ENCODE measurements around the gene PXDN. TPM values are rescaled to one million over a fixed set of nuclear protein-coding genes. Genes with fewer than 3 reads are reported as not detected.

PXDN gene
- total and polyA plus RNA-seq, 2 of the 13 experiments (the other 11 are each of a cell fraction or from before 2014, with no cell fraction given) = not detected

- TF ChIP-seq ZNF280B (CRISPR knock-in tag; IDR thresholded peaks at IDR 0.05; ENCODE audit: borderline replicate concordance) (no peak), MAFG (CRISPR knock-in tag; IDR thresholded peaks at IDR 0.05) (no peak)
Observed at GRCh38 chr2:1618191-1618961, 125.9 kb downstream of the PXDN start (continued).

- intact Hi-C loops (cut with micrococcal nuclease; ENCODE audit: unreplicated experiment) = no loop called here
- DNase-seq (ENCODE audit: low spot score) = no peak
- no peaks in the 10 kb centered on the region for H3K36me3 ChIP-seq (replicated peaks in 1 of 2; ENCODE audit: control insufficient read depth in 1 of 2, insufficient read depth in 2 of 2, low read length in 2 of 2)
- FAIRE-seq = no peak
- no peak overlapping the region for H3K9ac ChIP-seq (ENCODE audit: insufficient read depth, low read depth, low read length)
- H2AFZ ChIP-seq (ENCODE audit: low read length) = no peak overlapping the region
- no TSS peak for BruUV-seq (replicated peaks)
- peak; percentile 30; the same call in 1 of the 3 replicates for ATAC-seq
- H3K4me2 ChIP-seq (ENCODE audit: low read depth, low read length) = no peak overlapping the region
- H3K4me1 ChIP-seq (ENCODE audit: insufficient read depth, low read length) = no peaks in the 10 kb centered on the region
- ChIA-PET CTCF (ENCODE audit: low intra/inter-chr PET ratio, low total read pairs) (no interaction called here), POLR2A (no interaction called here)
- H4K20me1 ChIP-seq (ENCODE audit: insufficient read depth, low read length) = no peaks in the 10 kb centered on the region
- H3K27me3 ChIP-seq (ENCODE audit: control insufficient read depth in 1 of 2, insufficient read depth in 2 of 2, low read length in 2 of 2) = peaks cover 13 to 42% of the 10 kb centered on the region in 2 experiments
- H3K79me2 ChIP-seq (ENCODE audit: insufficient read depth, low read length) = no peaks in the 10 kb centered on the region
- H3K4me3 ChIP-seq (replicated peaks in 1 of 3; ENCODE audit: insufficient read depth in 1 of 3, low read depth in 2 of 3, low read length in 3 of 3) = no peak overlapping the region
- H3K9me3 ChIP-seq (ENCODE audit: low read length) = no peaks in the 10 kb centered on the region
- 4% methylated on average over 8 of the region's 11 CpGs for WGBS (ENCODE audit: low lambda C conversion rate)
- no peak overlapping the region for H3K27ac ChIP-seq (ENCODE audit: extremely low read length, insufficient read depth, low read length)
- in situ Hi-C loops (cut with HindIII; ENCODE audit: extremely low pct_ligation_motif_present, low pct_unique_long_range_greater_than_20kb) = no loop called here
- no peak for TF ChIP-seq ZNF556 (CRISPR knock-in tag; IDR thresholded peaks at IDR 0.05; ENCODE audit: borderline replicate concordance)
- TF ChIP-seq PAX8 (CRISPR knock-in tag; IDR thresholded peaks at IDR 0.05; ENCODE audit: borderline replicate concordance) = no peak
- no peak for TF ChIP-seq CHD4 (IDR thresholded peaks at IDR 0.05; ENCODE audit: borderline replicate concordance, low read length)
- TF ChIP-seq ZNF225 (CRISPR knock-in tag; IDR thresholded peaks at IDR 0.05) = no peak
- no peak for TF ChIP-seq ZNF749 (CRISPR knock-in tag; IDR thresholded peaks at IDR 0.05; ENCODE audit: borderline replicate concordance)
- no peak for TF ChIP-seq JUNB (CRISPR knock-in tag; IDR thresholded peaks at IDR 0.05; ENCODE audit: borderline replicate concordance)
- TF ChIP-seq RCOR2 (CRISPR knock-in tag; IDR thresholded peaks at IDR 0.05) = no peak
- TF ChIP-seq EP300 (IDR thresholded peaks at IDR 0.05; ENCODE audit: low read depth in 2 of 2, low read length in 2 of 2) = no peak
- TF ChIP-seq EP300 (CRISPR knock-in tag; IDR thresholded peaks at IDR 0.05; ENCODE audit: borderline replicate concordance) = no peak
- TF ChIP-seq ADNP (CRISPR knock-in tag; IDR thresholded peaks at IDR 0.05) = no peak
- no peak for TF ChIP-seq IKZF4 (CRISPR knock-in tag; IDR thresholded peaks at IDR 0.05; ENCODE audit: borderline replicate concordance, low read depth, not compliant biosample characterization)
- no peak for TF ChIP-seq RAD51 (IDR thresholded peaks at IDR 0.05; ENCODE audit: borderline replicate concordance)
- TF ChIP-seq GRHL1 (CRISPR knock-in tag; conservative IDR thresholded peaks at IDR 0.05) = no peak
- TF ChIP-seq ZNF770 (CRISPR knock-in tag; IDR thresholded peaks at IDR 0.05) = no peak
Observed at GRCh38 chr2:1617425-1618021, 126.8 kb downstream of the PXDN start.
